Measurements from ENCODE around the gene NTSR2.

GRCh38 chr2:11659115-11659475, 10.9 kb downstream of the NTSR2 start:
- no peak for TF ChIP-seq EZH2 (IDR thresholded peaks at IDR 0.05; ENCODE audit: low read length, unreplicated experiment)
- TF ChIP-seq CTCF (conservative IDR thresholded peaks at IDR 0.05; ENCODE audit: low read depth, low read length): no peak

All from PC-3 (cell line).